Transverse colon (tissue), 4 donors: Measurements from ENCODE around the gene RBFOX2. TPM values are rescaled to one million over a fixed set of nuclear protein-coding genes. Genes with fewer than 3 reads are reported as not detected.

Experiments
- DNase-seq: peaks from one replicate; pipeline ENCODE4 v3.0.0-alpha.2; 2019
- H3K27ac ChIP-seq, 4 donors: fragments of 200-600 bp; sonication (generic); 2 replicates each; pipeline ENCODE4 v1.5.1; 2016 to 2018; ENCODE audit warnings: inconsistent platforms in 4 of 4
- H3K27me3 ChIP-seq: fragments of 200-600 bp; sonication (generic); 2 replicates; pipeline ENCODE4 v1.5.1; 2017; ENCODE audit warnings: inconsistent platforms
- H3K36me3 ChIP-seq, 4 donors: fragments of 200-600 bp; sonication (generic); 2 replicates each; pipeline ENCODE4 v1.5.1; 2017 to 2019; ENCODE audit warnings: inconsistent platforms in 4 of 4
- H3K4me1 ChIP-seq, 4 donors: fragments of 200-600 bp; sonication (generic); 2 replicates each; pipeline ENCODE4 v1.5.1; 2017 to 2020; ENCODE audit warnings: inconsistent platforms in 4 of 4
- H3K4me3 ChIP-seq, 4 donors: fragments of 200-600 bp; sonication (generic); 1 replicate in 1 of 4; 2 replicates in 3 of 4; pipeline versions ENCODE4 v1.5.1 to v1.6.1; 2017 to 2019; ENCODE audit warnings: inconsistent platforms in 4 of 4
- H3K9me3 ChIP-seq, 2 donors: fragments of 200-600 bp; sonication (generic); 2 replicates each; pipeline ENCODE4 v1.5.1; 2017 to 2019; ENCODE audit warnings: inconsistent platforms in 2 of 2
- EP300 ChIP-seq: sonication (generic); formaldehyde crosslinking; IDR thresholded peaks from one replicate; pipeline ENCODE4 v1.6.1; 2017; ENCODE audit warnings: antibody characterized with exemption, low read depth
- POLR2A ChIP-seq: fragments of 450-650 bp; IDR thresholded peaks from one replicate; pipeline ENCODE4 v1.6.1; 2016; ENCODE audit warnings: antibody characterized with exemption, mild to moderate bottlenecking, moderate library complexity
- POLR2AphosphoS5 ChIP-seq, 3 donors: sonication (generic); formaldehyde crosslinking; IDR thresholded peaks; one replicate each; pipeline ENCODE4 v1.6.1; 2016; ENCODE audit warnings: antibody characterized with exemption in 3 of 3
- WGBS, 2 donors: methylation state at CpG; one replicate each; pipeline ENCODE4 v1.1.5; 2018; ENCODE audit warnings: low coverage in 1 of 2; 5-methylcytosine and 5-hydroxymethylcytosine counted together
- in situ Hi-C, 4 donors: fragments of 200-750 bp; cut with MboI; loops; one replicate each; pipeline versions ENCODE4 v1.15.0 to v1.15.1; 2017; ENCODE audit warnings: low sequenced_read_pairs in 3 of 4, low pct_ligation_motif_present in 1 of 4, low pct_unique_long_range_greater_than_20kb in 1 of 4
- intact Hi-C: fragments of 100-400 bp; cut with DNase I; formaldehyde crosslinking; loops from one replicate; pipeline ENCODE4 v1.15.1; 2023; ENCODE audit warnings: low total_unique reads
- total RNA-seq, 4 donors: library from RNA; depleted of rRNA; stranded (reverse); fragments of >200 nt; gene quantifications; one replicate each; pipeline ENCODE4 v1.1.0, GENCODE V29; 2016
- TF ChIP-seq, protein P1 (sequence below), 5 experiments: fragments of 200-600 bp in 3 of 5; fragments of 450-650 bp in 2 of 5; sonication (generic) in 3 of 5; IDR thresholded peaks; 1 replicate in 2 of 5; 2 replicates in 3 of 5; pipeline ENCODE4 v1.5.1; 2016 to 2017; ENCODE audit warnings: antibody characterized with exemption in 5 of 5, inconsistent platforms in 3 of 5, mild to moderate bottlenecking in 2 of 5, moderate library complexity in 1 of 5

Gene RBFOX2
- total RNA-seq, 4 donors from 2014 or later, result 27.3 to 61.1 (median 43.1) TPM

DNA sequence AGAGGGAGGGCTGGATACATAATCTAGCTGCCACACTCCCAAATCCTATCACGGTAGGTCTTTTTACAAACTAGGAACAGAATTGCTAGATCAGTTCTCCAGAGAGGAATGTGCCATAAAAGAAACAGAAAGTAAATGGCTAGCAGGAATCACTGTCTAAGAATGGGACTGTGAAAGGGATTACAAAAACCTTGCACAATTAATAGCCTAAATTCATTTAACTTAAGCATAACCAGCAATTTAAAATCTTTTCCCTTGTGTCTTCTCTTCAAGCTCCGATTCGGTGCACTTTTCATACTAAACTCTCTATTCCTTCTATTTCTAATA is 275.8 kb downstream of the RBFOX2 start:
- peaks cover 0 to 11% (median 0%) of the 10 kb centered on the region in 4 donors for H3K4me1 ChIP-seq
- no peak overlapping the region for H3K4me3 ChIP-seq
- TF ChIP-seq, protein P1, sequence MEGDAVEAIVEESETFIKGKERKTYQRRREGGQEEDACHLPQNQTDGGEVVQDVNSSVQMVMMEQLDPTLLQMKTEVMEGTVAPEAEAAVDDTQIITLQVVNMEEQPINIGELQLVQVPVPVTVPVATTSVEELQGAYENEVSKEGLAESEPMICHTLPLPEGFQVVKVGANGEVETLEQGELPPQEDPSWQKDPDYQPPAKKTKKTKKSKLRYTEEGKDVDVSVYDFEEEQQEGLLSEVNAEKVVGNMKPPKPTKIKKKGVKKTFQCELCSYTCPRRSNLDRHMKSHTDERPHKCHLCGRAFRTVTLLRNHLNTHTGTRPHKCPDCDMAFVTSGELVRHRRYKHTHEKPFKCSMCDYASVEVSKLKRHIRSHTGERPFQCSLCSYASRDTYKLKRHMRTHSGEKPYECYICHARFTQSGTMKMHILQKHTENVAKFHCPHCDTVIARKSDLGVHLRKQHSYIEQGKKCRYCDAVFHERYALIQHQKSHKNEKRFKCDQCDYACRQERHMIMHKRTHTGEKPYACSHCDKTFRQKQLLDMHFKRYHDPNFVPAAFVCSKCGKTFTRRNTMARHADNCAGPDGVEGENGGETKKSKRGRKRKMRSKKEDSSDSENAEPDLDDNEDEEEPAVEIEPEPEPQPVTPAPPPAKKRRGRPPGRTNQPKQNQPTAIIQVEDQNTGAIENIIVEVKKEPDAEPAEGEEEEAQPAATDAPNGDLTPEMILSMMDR (IDR thresholded peaks at IDR 0.05), result no peak
- TF ChIP-seq EP300, result no peak
- TF ChIP-seq POLR2A, result no peak
- TF ChIP-seq POLR2AphosphoS5 (IDR thresholded peaks at IDR 0.05), result no peak
- H3K9me3 ChIP-seq, result no peaks in the 10 kb centered on the region
- WGBS, 2 donors, result 69 to 75% methylated on average over 3 of the region's 3 CpGs
- in situ Hi-C loops, result no loop called here
- H3K36me3 ChIP-seq, result peaks cover 0 to 8% (median 0%) of the 10 kb centered on the region in 4 donors
- DNase-seq, result no peak
- no peaks in the 10 kb centered on the region for H3K27me3 ChIP-seq
- H3K27ac ChIP-seq, result no peak overlapping the region
- intact Hi-C loops, result no loop called here

DNA sequence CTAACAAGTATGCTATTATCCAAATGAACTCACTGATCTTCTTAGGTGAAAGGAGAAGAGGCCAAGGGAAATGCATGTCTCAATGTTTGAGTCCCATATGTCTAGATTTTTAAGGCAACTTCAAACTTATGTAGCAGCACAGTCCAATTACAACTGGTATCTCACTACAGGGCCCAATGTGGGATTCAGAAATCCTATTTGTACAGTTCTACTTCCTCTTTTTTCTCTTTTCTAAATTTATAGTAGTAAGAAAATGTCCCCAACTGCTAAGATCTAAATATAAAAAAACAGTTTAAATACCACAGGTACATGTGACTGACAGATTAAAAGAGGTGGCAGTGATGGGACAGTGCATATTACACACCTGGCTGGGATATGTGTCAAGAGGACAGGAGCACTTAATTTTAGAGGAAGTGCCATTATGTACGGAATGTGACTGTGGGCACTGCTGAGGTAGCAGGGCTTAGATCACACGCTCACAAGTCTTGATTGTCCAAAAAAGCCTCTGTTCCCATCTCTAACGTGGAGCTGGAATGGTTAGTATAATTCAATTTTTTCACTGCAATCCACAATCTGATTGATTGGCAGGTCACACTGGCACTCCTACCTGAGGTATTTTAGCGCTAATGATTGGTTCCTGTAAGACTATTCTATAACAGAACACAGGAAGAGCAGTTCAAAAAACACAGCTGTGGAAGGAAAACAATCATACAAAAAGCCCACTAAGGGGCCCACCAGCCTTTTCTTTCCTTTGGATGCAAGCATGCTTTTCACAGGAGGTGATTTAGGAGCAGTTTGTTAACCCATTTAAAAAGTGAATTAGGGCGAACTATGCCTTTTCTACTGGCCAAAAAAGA is 276.4 kb downstream of the RBFOX2 start:
- DNase-seq, result no peak
- H3K9me3 ChIP-seq, result no peaks in the 10 kb centered on the region
- H3K36me3 ChIP-seq, result peaks cover 0 to 8% (median 0%) of the 10 kb centered on the region in 4 donors
- TF ChIP-seq POLR2A, result no peak
- TF ChIP-seq EP300, result no peak
- TF ChIP-seq POLR2AphosphoS5 (IDR thresholded peaks at IDR 0.05), result no peak
- TF ChIP-seq, protein P1 (IDR thresholded peaks at IDR 0.05), result no peak
- intact Hi-C loops (no loop called here), in situ Hi-C loops (no loop called here)
- no peak overlapping the region for H3K27ac ChIP-seq
- no peaks in the 10 kb centered on the region for H3K27me3 ChIP-seq
- WGBS, 2 donors, result 75 to 92% methylated on average over 2 to 5 of the region's 5 CpGs
- H3K4me3 ChIP-seq, result no peak overlapping the region
- peaks cover 0 to 8% (median 0%) of the 10 kb centered on the region in 4 donors for H3K4me1 ChIP-seq

DNA sequence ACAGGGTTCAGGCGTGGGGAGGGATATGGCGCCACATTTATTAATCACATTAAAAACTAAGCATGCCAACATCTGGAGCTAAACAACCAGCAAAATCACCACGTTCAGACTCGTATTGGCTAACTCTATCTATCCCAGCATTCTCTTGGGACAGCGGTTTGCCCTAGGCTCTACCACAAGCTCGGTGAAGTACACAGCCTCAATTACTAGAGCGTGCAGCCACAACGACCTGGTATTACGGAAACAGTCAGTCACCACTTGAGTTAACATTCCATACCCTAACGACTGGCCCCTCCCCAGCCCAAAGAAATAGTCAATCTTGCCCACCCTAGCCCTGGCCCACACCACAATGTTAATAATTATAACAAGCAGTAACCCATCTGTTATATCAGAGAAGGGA is 278.8 kb downstream of the RBFOX2 start:
- no peak for TF ChIP-seq EP300
- TF ChIP-seq POLR2AphosphoS5 (IDR thresholded peaks at IDR 0.05), result no peak
- TF ChIP-seq, protein P1 (IDR thresholded peaks at IDR 0.05), result no peak
- no peak for DNase-seq
- H3K9me3 ChIP-seq, result no peaks in the 10 kb centered on the region
- peaks cover 0 to 4% (median 0%) of the 10 kb centered on the region in 4 donors for H3K4me1 ChIP-seq
- intact Hi-C loops (no loop called here), in situ Hi-C loops (loop anchor here in 1 of 4 donors (25.0 kb wide), 1 partner anchor 338 kb away; the partner anchor contains the start of gene MCM5)
- H3K27me3 ChIP-seq, result no peaks in the 10 kb centered on the region
- no peak overlapping the region for H3K4me3 ChIP-seq
- peaks cover 0 to 8% (median 0%) of the 10 kb centered on the region in 4 donors for H3K36me3 ChIP-seq
- 67 to 74% methylated on average over 8 to 10 of the region's 10 CpGs for WGBS, 2 donors
- no peak overlapping the region for H3K27ac ChIP-seq

DNA sequence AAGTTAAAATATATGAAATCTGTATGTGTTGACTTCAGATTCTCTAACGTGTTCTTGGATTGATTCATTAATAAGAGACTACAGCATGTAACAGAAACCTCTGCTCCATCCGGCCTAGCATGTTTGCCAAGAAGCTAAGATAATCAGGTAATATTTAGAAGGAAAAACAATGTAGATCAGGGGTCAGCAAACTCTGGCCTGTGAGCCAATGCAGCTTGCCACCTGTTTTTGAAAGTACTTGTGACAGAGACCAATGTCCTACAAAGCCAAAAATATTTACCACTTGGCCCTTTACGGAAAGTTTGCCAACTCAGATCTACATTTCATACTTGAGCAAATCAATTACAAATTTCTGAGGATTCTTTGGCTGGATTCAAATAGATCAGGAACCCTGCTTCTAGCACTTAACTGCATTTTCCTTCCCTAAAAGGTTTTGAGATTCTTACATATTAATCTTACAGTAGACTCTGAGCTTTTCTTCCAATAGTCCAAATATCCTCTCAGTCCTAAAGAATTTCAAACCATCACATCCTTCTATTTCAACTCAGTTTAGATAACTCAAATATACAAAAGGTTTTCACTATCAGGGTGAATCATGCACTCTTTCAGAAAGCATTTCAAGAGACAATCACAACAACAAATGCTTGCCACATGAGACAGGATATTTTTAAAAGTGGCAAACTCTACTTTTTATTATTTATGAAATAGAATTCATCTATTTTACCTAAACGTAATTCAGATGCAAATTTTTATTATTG is 281.5 kb downstream of the RBFOX2 start:
- Histone ChIP-seq H3K27me3 (no peaks in the 10 kb centered on the region), H3K4me1 (peaks cover 0 to 4% (median 0%) of the 10 kb centered on the region in 4 donors), H3K4me3 (no peak overlapping the region), H3K27ac (no peak overlapping the region), H3K36me3 (peaks cover 0 to 19% (median 3%) of the 10 kb centered on the region in 4 donors), H3K9me3 (no peaks in the 10 kb centered on the region)
- WGBS, 2 donors, result 73 to 76% methylated on average over 3 to 4 of the region's 4 CpGs
- DNase-seq, result no peak
- intact Hi-C loops, result no loop called here
- no peak for TF ChIP-seq POLR2AphosphoS5 (IDR thresholded peaks at IDR 0.05)
- in situ Hi-C loops, result loop anchor here in 1 of 4 donors (25.0 kb wide), 1 partner anchor 335 kb away; the partner anchor contains the start of gene MCM5
